Measurements from ENCODE around the gene CCDC177.

CCDC177 gene

GRCh38 chr14:69615121-69615495 is 40.4 kb upstream of the CCDC177 start:
- TF ChIP-seq FOXP2 (optimal IDR thresholded peaks at IDR 0.05; ENCODE audit: control extremely low read depth, extremely low read length, insufficient read depth), result no peak
- TF ChIP-seq POLR2AphosphoS5 (IDR thresholded peaks at IDR 0.05; ENCODE audit: borderline replicate concordance, low read depth, low read length), result no peak
- no peak for TF ChIP-seq EZH2 (IDR thresholded peaks at IDR 0.05)
- Histone ChIP-seq H3K36me3 (ENCODE audit: insufficient read depth, low read length) (no peaks in the 10 kb centered on the region), H3K9ac (ENCODE audit: insufficient read length) (peak overlapping the region; percentile 16), H3K4me3 (peak overlapping the region; percentile 69), H3K27ac (peak overlapping the region; percentile 90), H3K9me3 (ENCODE audit: low read depth, low read length) (no peaks in the 10 kb centered on the region)
- no peak for DNase-seq (ENCODE audit: low read depth, low spot score)

GRCh38 chr14:69614592-69614991 is 39.9 kb upstream of the CCDC177 start:
- Histone ChIP-seq H3K36me3 (ENCODE audit: insufficient read depth, low read length) (no peaks in the 10 kb centered on the region), H3K27ac (no peak overlapping the region; the same call in 1 of the 2 replicates), H3K4me3 (no peak overlapping the region), H3K9me3 (ENCODE audit: low read depth, low read length) (no peaks in the 10 kb centered on the region), H3K9ac (ENCODE audit: insufficient read length) (no peak overlapping the region)
- DNase-seq (ENCODE audit: low read depth, low spot score), result no peak
- TF ChIP-seq FOXP2 (optimal IDR thresholded peaks at IDR 0.05; ENCODE audit: control extremely low read depth, extremely low read length, insufficient read depth) (no peak), EZH2 (IDR thresholded peaks at IDR 0.05) (no peak), POLR2AphosphoS5 (IDR thresholded peaks at IDR 0.05; ENCODE audit: borderline replicate concordance, low read depth, low read length) (no peak)

GRCh38 chr14:69613312-69614073 is 38.8 kb upstream of the CCDC177 start:
- H3K36me3 ChIP-seq (ENCODE audit: insufficient read depth, low read length), result no peaks in the 10 kb centered on the region
- no peak overlapping the region for H3K27ac ChIP-seq
- no peaks in the 10 kb centered on the region for H3K9me3 ChIP-seq (ENCODE audit: low read depth, low read length)
- DNase-seq (ENCODE audit: low read depth, low spot score), result no peak
- peak overlapping the region; percentile 93 for H3K4me3 ChIP-seq
- H3K9ac ChIP-seq (ENCODE audit: insufficient read length), result peak overlapping the region; percentile 88
- TF ChIP-seq EZH2 (IDR thresholded peaks at IDR 0.05), result no peak
- TF ChIP-seq FOXP2 (optimal IDR thresholded peaks at IDR 0.05; ENCODE audit: control extremely low read depth, extremely low read length, insufficient read depth), result no peak
- no peak for TF ChIP-seq POLR2AphosphoS5 (IDR thresholded peaks at IDR 0.05; ENCODE audit: borderline replicate concordance, low read depth, low read length)

GRCh38 chr14:69612783-69613130 is 38.1 kb upstream of the CCDC177 start:
- H3K27ac ChIP-seq, result no peak overlapping the region; the same call in 1 of the 2 replicates
- peak overlapping the region; percentile 93 for H3K4me3 ChIP-seq
- TF ChIP-seq POLR2AphosphoS5 (IDR thresholded peaks at IDR 0.05; ENCODE audit: borderline replicate concordance, low read depth, low read length) (no peak), EZH2 (IDR thresholded peaks at IDR 0.05) (no peak), FOXP2 (optimal IDR thresholded peaks at IDR 0.05; ENCODE audit: control extremely low read depth, extremely low read length, insufficient read depth) (no peak)
- no peaks in the 10 kb centered on the region for H3K9me3 ChIP-seq (ENCODE audit: low read depth, low read length)
- DNase-seq (ENCODE audit: low read depth, low spot score), result no peak
- H3K9ac ChIP-seq (ENCODE audit: insufficient read length), result peak overlapping the region; percentile 88
- H3K36me3 ChIP-seq (ENCODE audit: insufficient read depth, low read length), result no peaks in the 10 kb centered on the region

- no peak for DNase-seq (ENCODE audit: low read depth, low spot score)
- Histone ChIP-seq H3K9ac (ENCODE audit: insufficient read length) (peak overlapping the region; percentile 88), H3K4me3 (peak overlapping the region; percentile 93), H3K27ac (0 out of 2 replicates have a peak overlapping the region, but pooled peaks have one; percentile 31), H3K9me3 (ENCODE audit: low read depth, low read length) (no peaks in the 10 kb centered on the region), H3K36me3 (ENCODE audit: insufficient read depth, low read length) (no peaks in the 10 kb centered on the region)
- no peak for TF ChIP-seq EZH2 (IDR thresholded peaks at IDR 0.05)
- TF ChIP-seq FOXP2 (optimal IDR thresholded peaks at IDR 0.05; ENCODE audit: control extremely low read depth, extremely low read length, insufficient read depth), result no peak
- TF ChIP-seq POLR2AphosphoS5 (IDR thresholded peaks at IDR 0.05; ENCODE audit: borderline replicate concordance, low read depth, low read length), result no peak
Measured at GRCh38 chr14:69612014-69612782, 37.5 kb upstream of the CCDC177 start.

- peak within 1 kb of the TSS; percentile 88 for H3K9ac ChIP-seq (ENCODE audit: insufficient read length)
- H3K9me3 ChIP-seq (ENCODE audit: low read depth, low read length), result no peaks in the 10 kb centered on the region
- TF ChIP-seq FOXP2 (optimal IDR thresholded peaks at IDR 0.05; ENCODE audit: control extremely low read depth, extremely low read length, insufficient read depth) (no peak), POLR2AphosphoS5 (IDR thresholded peaks at IDR 0.05; ENCODE audit: borderline replicate concordance, low read depth, low read length) (peak; percentile 63)
- H3K27ac ChIP-seq, result peak within 1 kb of the TSS; percentile 86
- peak within 1 kb of the TSS; percentile 96 for H3K4me3 ChIP-seq
- no peak for DNase-seq (ENCODE audit: low read depth, low spot score)
- H3K36me3 ChIP-seq (ENCODE audit: insufficient read depth, low read length), result no peaks in the 10 kb centered on the region
Measured at GRCh38 chr14:69611172-69612013, 36.7 kb upstream of the CCDC177 start, which contains the start of gene SUSD6. SUSD6 (plus strand) TSS chr14:69611596; CDS start chr14:69658593, 46,997 bp downstream.

GRCh38 chr14:69610874-69611171 is 36.2 kb upstream of the CCDC177 start:
- no peaks in the 10 kb centered on the region for H3K36me3 ChIP-seq (ENCODE audit: insufficient read depth, low read length)
- TF ChIP-seq POLR2AphosphoS5 (IDR thresholded peaks at IDR 0.05; ENCODE audit: borderline replicate concordance, low read depth, low read length) (no peak), FOXP2 (optimal IDR thresholded peaks at IDR 0.05; ENCODE audit: control extremely low read depth, extremely low read length, insufficient read depth) (no peak), EZH2 (IDR thresholded peaks at IDR 0.05) (no peak)
- H3K9ac ChIP-seq (ENCODE audit: insufficient read length), result peak overlapping the region; percentile 81
- peak overlapping the region; percentile 86 for H3K27ac ChIP-seq
- no peak for DNase-seq (ENCODE audit: low read depth, low spot score)
- H3K4me3 ChIP-seq, result peak overlapping the region; percentile 96
- H3K9me3 ChIP-seq (ENCODE audit: low read depth, low read length), result no peaks in the 10 kb centered on the region
